Astrocyte (in vitro differentiated cells and primary cell): Measurements from ENCODE around the gene GYG1.

Source experiments
- EZH2 ChIP-seq: IDR thresholded peaks from 2 replicates; pipeline ENCODE4 v1.6.1; 2012; ENCODE audit warnings: mild to moderate bottlenecking, low read length, inconsistent platforms; ENCODE audit not compliant: insufficient read depth
- TF ChIP-seq, protein P1 (sequence below): IDR thresholded peaks from 2 replicates; pipeline ENCODE4 v1.5.1; 2011; ENCODE audit warnings: low read depth, mild to moderate bottlenecking, inconsistent platforms, low read length, moderate library complexity; ENCODE audit not compliant: insufficient read depth

DNA sequence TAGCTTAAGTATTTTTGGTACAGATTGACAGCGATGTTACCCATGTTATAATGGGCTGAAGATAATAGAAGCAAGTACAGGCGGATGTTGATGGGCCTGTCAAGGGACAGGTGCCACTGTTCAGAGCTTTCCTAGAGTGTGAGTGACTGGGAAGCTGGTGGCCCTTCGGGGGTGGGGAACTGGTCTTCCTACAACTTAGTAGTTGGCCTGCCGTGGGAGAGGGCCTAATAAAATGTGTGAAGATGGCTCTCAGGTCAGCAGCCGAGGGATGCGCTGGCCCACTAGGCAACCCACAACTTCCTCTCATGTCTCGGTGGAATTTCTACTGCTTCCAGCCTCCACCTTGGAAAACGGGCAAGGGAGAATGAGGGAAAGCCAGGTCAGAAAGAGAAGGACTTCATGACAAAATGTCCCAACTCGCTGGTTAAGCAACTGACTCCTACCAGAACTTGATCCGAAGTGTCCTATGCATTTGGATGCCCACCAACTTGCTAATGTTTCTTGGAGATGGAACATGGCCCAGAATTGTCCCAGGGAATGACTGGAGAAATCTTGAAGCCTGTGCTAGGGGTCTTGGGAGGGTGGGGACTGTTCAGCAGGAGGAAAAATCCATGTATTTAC lies 1.4 kb downstream of the GYG1 start:
- no peak for TF ChIP-seq EZH2
- TF ChIP-seq, protein P1, sequence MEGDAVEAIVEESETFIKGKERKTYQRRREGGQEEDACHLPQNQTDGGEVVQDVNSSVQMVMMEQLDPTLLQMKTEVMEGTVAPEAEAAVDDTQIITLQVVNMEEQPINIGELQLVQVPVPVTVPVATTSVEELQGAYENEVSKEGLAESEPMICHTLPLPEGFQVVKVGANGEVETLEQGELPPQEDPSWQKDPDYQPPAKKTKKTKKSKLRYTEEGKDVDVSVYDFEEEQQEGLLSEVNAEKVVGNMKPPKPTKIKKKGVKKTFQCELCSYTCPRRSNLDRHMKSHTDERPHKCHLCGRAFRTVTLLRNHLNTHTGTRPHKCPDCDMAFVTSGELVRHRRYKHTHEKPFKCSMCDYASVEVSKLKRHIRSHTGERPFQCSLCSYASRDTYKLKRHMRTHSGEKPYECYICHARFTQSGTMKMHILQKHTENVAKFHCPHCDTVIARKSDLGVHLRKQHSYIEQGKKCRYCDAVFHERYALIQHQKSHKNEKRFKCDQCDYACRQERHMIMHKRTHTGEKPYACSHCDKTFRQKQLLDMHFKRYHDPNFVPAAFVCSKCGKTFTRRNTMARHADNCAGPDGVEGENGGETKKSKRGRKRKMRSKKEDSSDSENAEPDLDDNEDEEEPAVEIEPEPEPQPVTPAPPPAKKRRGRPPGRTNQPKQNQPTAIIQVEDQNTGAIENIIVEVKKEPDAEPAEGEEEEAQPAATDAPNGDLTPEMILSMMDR: no peak
